HepG2 (cell line): ENCODE measurements around the gene C12orf60. TPM values are rescaled to one million over a fixed set of nuclear protein-coding genes. Genes with fewer than 3 reads are reported as not detected.

Experiments
- ATF7 ChIP-seq, 2 experiments: fragments of 450-650 bp in 1 of 2; sonication (generic) in 1 of 2; formaldehyde crosslinking in 1 of 2; IDR thresholded peaks; 2 replicates each; pipeline versions ENCODE4 v1.4.0 to v1.6.1; 2016 to 2020; ENCODE audit warnings: antibody characterized with exemption in 1 of 2, mild to moderate bottlenecking in 1 of 2, missing genetic modification reagents in 1 of 2
- CCDC6 ChIP-seq: sonication (generic); formaldehyde crosslinking; IDR thresholded peaks from 2 replicates; pipeline ENCODE4 v1.8.1; 2022; ENCODE audit warnings: mild to moderate bottlenecking, missing genetic modification reagents, moderate library complexity
- CEBPG ChIP-seq: IDR thresholded peaks from 2 replicates; pipeline ENCODE4 v1.6.1; 2016
- GTF3A ChIP-seq: sonication (generic); formaldehyde crosslinking; conservative IDR thresholded peaks from 2 replicates; pipeline ENCODE4 v1.4.0; 2020; ENCODE audit warnings: mild to moderate bottlenecking, missing genetic modification reagents
- KDM6A ChIP-seq: IDR thresholded peaks from 2 replicates; pipeline ENCODE4 v1.6.1; 2016; ENCODE audit warnings: low read depth
- NBN ChIP-seq: fragments of 450-650 bp; conservative IDR thresholded peaks from 2 replicates; pipeline ENCODE4 v1.6.1; 2017
- ONECUT2 ChIP-seq: sonication (generic); formaldehyde crosslinking; IDR thresholded peaks from 2 replicates; pipeline ENCODE4 v1.4.0; 2020; ENCODE audit warnings: missing genetic modification reagents
- PITX1 ChIP-seq: sonication (generic); formaldehyde crosslinking; IDR thresholded peaks from 2 replicates; pipeline ENCODE4 v1.5.1; 2020; ENCODE audit warnings: mild to moderate bottlenecking, missing genetic modification reagents
- SNAPC2 ChIP-seq: sonication (generic); formaldehyde crosslinking; IDR thresholded peaks from 2 replicates; pipeline ENCODE4 v1.8.1; 2022; ENCODE audit warnings: mild to moderate bottlenecking, missing genetic modification reagents
- TCF7L2 ChIP-seq: IDR thresholded peaks from 2 replicates; pipeline ENCODE4 v1.6.1; 2011; ENCODE audit warnings: mild to moderate bottlenecking, low read depth, low read length, moderate library complexity
- YY1 ChIP-seq: IDR thresholded peaks from 2 replicates; pipeline ENCODE4 v1.6.1; 2011; ENCODE audit warnings: low read length, low read depth, moderate library complexity, mild to moderate bottlenecking; ENCODE audit not compliant: insufficient read depth, insufficient replicate concordance
- ZNF280D ChIP-seq: sonication (generic); formaldehyde crosslinking; IDR thresholded peaks from 2 replicates; pipeline ENCODE4 v1.5.1; 2020; ENCODE audit warnings: mild to moderate bottlenecking, missing genetic modification reagents
- ZNF512B ChIP-seq: sonication (generic); formaldehyde crosslinking; IDR thresholded peaks from 2 replicates; pipeline ENCODE4 v1.5.1; 2020; ENCODE audit warnings: missing genetic modification reagents, mild to moderate bottlenecking, borderline replicate concordance
- ZNF597 ChIP-seq: sonication (generic); formaldehyde crosslinking; IDR thresholded peaks from 2 replicates; pipeline ENCODE4 v1.5.0; 2020; ENCODE audit warnings: missing genetic modification reagents
- polyA plus RNA-seq, 8 experiments: library from polyadenylated mRNA; depleted of rRNA in 3 of 8; stranded (reverse) in 7 of 8; unstranded in 1 of 8; fragments of >200 nt; fragmentation: Illumina TruSeq in 4 of 8; extraction: Trizol in 4 of 8; gene quantifications; 2 replicates each; pipeline versions ENCODE4 v1.2.1 to v1.2.3, GENCODE V29; 2011 to 2016; ENCODE audit warnings: low read depth in 4 of 8, missing spikeins in 1 of 8, mixed read lengths in 1 of 8; ENCODE audit not compliant: insufficient read depth in 1 of 8
- total RNA-seq, 5 experiments: library from RNA; depleted of rRNA; stranded (reverse); fragments of >200 nt; fragmentation: Illumina TruSeq; extraction: Trizol; gene quantifications; 2 replicates each; pipeline ENCODE4 v1.2.3, GENCODE V29; 2016; ENCODE audit warnings: low read depth in 1 of 5
- TF ChIP-seq, protein P1 (sequence below): sonication (generic); formaldehyde crosslinking; IDR thresholded peaks from 2 replicates; pipeline ENCODE4 v1.8.1; 2023; ENCODE audit warnings: mild to moderate bottlenecking, missing genetic modification reagents
- TF ChIP-seq, protein P2 (sequence below): sonication (generic); formaldehyde crosslinking; IDR thresholded peaks from 2 replicates; pipeline ENCODE4 v1.8.0; 2022; ENCODE audit warnings: missing genetic modification reagents, low read depth, mild to moderate bottlenecking, borderline replicate concordance

The C12orf60 gene
- total and polyA plus RNA-seq, 2 of the 13 experiments (the other 11 are each of a cell fraction or from before 2014, with no cell fraction given) = 0.55 to 1.4 TPM

DNA sequence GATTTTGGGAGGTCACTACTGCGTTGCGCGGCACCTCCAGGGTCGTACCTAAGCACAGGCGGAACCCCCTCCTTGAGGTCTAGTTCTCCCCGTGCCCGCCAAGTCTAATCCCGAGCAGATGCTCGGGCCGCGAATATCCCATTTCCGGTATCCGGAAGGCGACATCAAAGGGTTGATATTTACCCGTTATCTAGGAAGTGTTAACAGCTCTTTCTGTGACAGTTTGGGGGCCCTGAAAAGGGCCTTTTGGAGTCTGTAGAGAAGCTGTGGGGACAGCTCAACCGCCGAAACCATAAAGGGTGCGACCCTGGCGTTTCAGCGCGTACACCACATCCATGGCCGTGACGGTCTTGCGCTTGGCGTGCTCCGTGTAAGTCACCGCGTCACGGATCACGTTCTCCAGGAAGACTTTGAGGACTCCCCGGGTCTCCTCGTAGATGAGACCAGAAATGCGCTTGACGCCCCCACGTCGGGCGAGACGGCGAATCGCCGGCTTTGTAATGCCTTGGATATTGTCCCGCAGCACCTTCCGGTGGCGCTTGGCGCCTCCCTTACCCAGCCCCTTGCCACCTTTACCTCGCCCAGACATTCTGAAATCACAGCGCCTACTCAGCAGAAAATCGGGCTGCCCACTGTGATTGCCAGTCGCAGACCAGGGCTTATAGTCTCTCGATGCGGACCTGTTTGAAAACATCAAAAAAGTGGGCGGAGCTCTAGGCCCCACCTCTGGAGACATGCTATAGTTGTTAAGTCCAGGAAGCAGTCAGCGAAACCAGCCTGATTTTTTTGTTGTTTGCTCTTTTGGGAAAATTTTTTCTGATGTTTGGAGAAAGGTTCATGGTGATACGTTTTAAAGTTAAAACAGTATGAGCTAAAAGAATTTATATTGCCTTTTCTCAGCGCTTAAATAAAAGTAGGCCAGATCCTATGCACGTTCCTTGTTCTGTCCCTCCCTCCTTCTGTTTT is 32.7 kb upstream of the C12orf60 start (continued):
- TF ChIP-seq ZNF512B (CRISPR knock-in tag) (peak; percentile 81; the same call in 1 of the 2 replicates), CCDC6 (CRISPR knock-in tag) (peak; percentile 73; the same call in 1 of the 2 replicates), NBN (no peak), ONECUT2 (CRISPR knock-in tag) (0 out of 2 replicates have a peak, but pooled peaks have one; percentile 34), KDM6A (CRISPR knock-in tag) (no peak), SNAPC2 (CRISPR knock-in tag) (0 out of 2 replicates have a peak, but pooled peaks have one; percentile 49), ZNF280D (no peak; the same call in 1 of the 2 replicates), ATF7 (IDR thresholded peaks at IDR 0.05) (no peak), ATF7 (CRISPR knock-in tag; IDR thresholded peaks at IDR 0.05) (peak; percentile 59; the same call in 1 of the 2 replicates), CEBPG (no peak), TCF7L2 (no peak), YY1 (peak; percentile 35), PITX1 (CRISPR knock-in tag) (peak; percentile 36; the same call in 1 of the 2 replicates), GTF3A (CRISPR knock-in tag) (no peak), ZNF597 (CRISPR knock-in tag) (no peak)
- TF ChIP-seq, protein P1, sequence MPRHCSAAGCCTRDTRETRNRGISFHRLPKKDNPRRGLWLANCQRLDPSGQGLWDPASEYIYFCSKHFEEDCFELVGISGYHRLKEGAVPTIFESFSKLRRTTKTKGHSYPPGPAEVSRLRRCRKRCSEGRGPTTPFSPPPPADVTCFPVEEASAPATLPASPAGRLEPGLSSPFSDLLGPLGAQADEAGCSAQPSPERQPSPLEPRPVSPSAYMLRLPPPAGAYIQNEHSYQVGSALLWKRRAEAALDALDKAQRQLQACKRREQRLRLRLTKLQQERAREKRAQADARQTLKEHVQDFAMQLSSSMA (CRISPR knock-in tag) = peak; percentile 15; the same call in 1 of the 2 replicates
- TF ChIP-seq, protein P2, sequence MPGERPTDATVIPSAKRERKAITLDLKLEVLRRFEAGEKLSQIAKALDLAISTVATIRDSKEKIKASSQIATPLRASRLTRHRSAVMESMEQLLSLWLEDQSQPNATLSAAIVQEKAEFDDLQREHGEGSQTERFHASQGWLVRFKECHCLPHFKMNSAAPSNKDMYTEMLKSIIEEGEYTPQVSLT = no peak
